Stimulated activated CD8-positive, alpha-beta memory T cell treated with anti-CD3 and anti-CD28 coated beads, Interleukin-7, amount 100 ng/mL, for 48 hours (primary cell): ENCODE data around the gene ALDH3A2.

ENCODE experiments used
- DNase-seq, 2 donors: peaks; one replicate each; pipeline ENCODE4 v3.0.0-alpha.2; 2020; ENCODE audit warnings: low read depth in 1 of 2; ENCODE audit errors: extremely low read depth in 1 of 2

The ALDH3A2 gene

GRCh38 chr17:19648475-19649273, at the start of gene ALDH3A2:
ALDH3A2 (plus strand) TSS chr17:19648751; CDS start chr17:19648972, 221 bp downstream.
- peak; percentile 88 to 93 for DNase-seq

GRCh38 chr17:19610311-19610710, 38.2 kb upstream of the ALDH3A2 start:
- DNase-seq = no peak

- DNase-seq = no peak
Measured at GRCh38 chr17:19610879-19611278, 37.7 kb upstream of the ALDH3A2 start.

GRCh38 chr17:19613979-19614378, 34.6 kb upstream of the ALDH3A2 start:
- no peak for DNase-seq

- no peak for DNase-seq
Measured at GRCh38 chr17:19614900-19615299, 33.7 kb upstream of the ALDH3A2 start.

- no peak for DNase-seq
Measured at GRCh38 chr17:19618015-19618414, 30.5 kb upstream of the ALDH3A2 start.

- DNase-seq = no peak
Measured at GRCh38 chr17:19619705-19620325, 28.7 kb upstream of the ALDH3A2 start.

GRCh38 chr17:19621697-19622096, 26.9 kb upstream of the ALDH3A2 start:
- DNase-seq = no peak

- no peak for DNase-seq
Measured at GRCh38 chr17:19626079-19626478, 22.5 kb upstream of the ALDH3A2 start.

- DNase-seq = no peak
Measured at GRCh38 chr17:19629449-19629848, 19.1 kb upstream of the ALDH3A2 start.

GRCh38 chr17:19630035-19630434, 18.5 kb upstream of the ALDH3A2 start:
- no peak for DNase-seq

GRCh38 chr17:19630661-19631060, 17.9 kb upstream of the ALDH3A2 start:
- no peak for DNase-seq

GRCh38 chr17:19631905-19632304, 16.6 kb upstream of the ALDH3A2 start:
- DNase-seq = no peak

- DNase-seq = no peak
Measured at GRCh38 chr17:19641687-19642372, 6.7 kb upstream of the ALDH3A2 start.

- DNase-seq = no peak
Measured at GRCh38 chr17:19642373-19642893, 6.1 kb upstream of the ALDH3A2 start.

- no peak for DNase-seq
Measured at GRCh38 chr17:19644493-19645210, 3.9 kb upstream of the ALDH3A2 start.

- peak; percentile 15 to 21 for DNase-seq
Measured at GRCh38 chr17:19645734-19646201, 2.8 kb upstream of the ALDH3A2 start.

GRCh38 chr17:19646788-19647696, 1.5 kb upstream of the ALDH3A2 start:
- no peak for DNase-seq

GRCh38 chr17:19647697-19648474, 665 bp upstream of the ALDH3A2 start:
- peak; percentile 6 to 9 for DNase-seq
